Measurements from ENCODE around the gene KCNIP3.

The KCNIP3 gene

GRCh38 chr2:95385570-95385984 is 88.4 kb downstream of the KCNIP3 start:
- no peak overlapping the region for H3K27ac ChIP-seq
- TF ChIP-seq POLR2AphosphoS5 (IDR thresholded peaks at IDR 0.05; ENCODE audit: borderline replicate concordance, low read depth, low read length) (no peak), FOXP2 (optimal IDR thresholded peaks at IDR 0.05; ENCODE audit: control extremely low read depth, extremely low read length, insufficient read depth) (no peak), EZH2 (IDR thresholded peaks at IDR 0.05) (no peak)
- H3K9ac ChIP-seq (ENCODE audit: insufficient read length), result no peak overlapping the region
- H3K9me3 ChIP-seq (ENCODE audit: low read depth, low read length), result no peaks in the 10 kb centered on the region
- no peak overlapping the region for H3K4me3 ChIP-seq
- no peaks in the 10 kb centered on the region for H3K36me3 ChIP-seq (ENCODE audit: insufficient read depth, low read length)
- DNase-seq (ENCODE audit: low read depth, low spot score), result no peak

GRCh38 chr2:95386031-95386430 is 88.9 kb downstream of the KCNIP3 start:
- no peak for DNase-seq (ENCODE audit: low read depth, low spot score)

GRCh38 chr2:95387358-95387757 is 90.2 kb downstream of the KCNIP3 start:
- no peak overlapping the region for H3K4me3 ChIP-seq
- TF ChIP-seq EZH2 (IDR thresholded peaks at IDR 0.05) (no peak), FOXP2 (optimal IDR thresholded peaks at IDR 0.05; ENCODE audit: control extremely low read depth, extremely low read length, insufficient read depth) (no peak), POLR2AphosphoS5 (IDR thresholded peaks at IDR 0.05; ENCODE audit: borderline replicate concordance, low read depth, low read length) (no peak)
- no peak overlapping the region for H3K27ac ChIP-seq
- DNase-seq (ENCODE audit: low read depth, low spot score), result no peak
- no peaks in the 10 kb centered on the region for H3K9me3 ChIP-seq (ENCODE audit: low read depth, low read length)
- no peaks in the 10 kb centered on the region for H3K36me3 ChIP-seq (ENCODE audit: insufficient read depth, low read length)
- no peak overlapping the region for H3K9ac ChIP-seq (ENCODE audit: insufficient read length)

More at GRCh38 chr2:95386031-95386430, 88.9 kb downstream of the KCNIP3 start:
- TF ChIP-seq EZH2 (IDR thresholded peaks at IDR 0.05), result no peak
- TF ChIP-seq FOXP2 (optimal IDR thresholded peaks at IDR 0.05; ENCODE audit: control extremely low read depth, extremely low read length, insufficient read depth), result no peak
- no peak for TF ChIP-seq POLR2AphosphoS5 (IDR thresholded peaks at IDR 0.05; ENCODE audit: borderline replicate concordance, low read depth, low read length)
- Histone ChIP-seq H3K9me3 (ENCODE audit: low read depth, low read length) (no peaks in the 10 kb centered on the region), H3K9ac (ENCODE audit: insufficient read length) (no peak overlapping the region), H3K36me3 (ENCODE audit: insufficient read depth, low read length) (no peaks in the 10 kb centered on the region), H3K4me3 (no peak overlapping the region), H3K27ac (no peak overlapping the region)

GRCh38 chr2:95388091-95388692 is 91.0 kb downstream of the KCNIP3 start:
- Histone ChIP-seq H3K9ac (ENCODE audit: insufficient read length) (no peak overlapping the region), H3K27ac (no peak overlapping the region), H3K4me3 (no peak overlapping the region), H3K9me3 (ENCODE audit: low read depth, low read length) (no peaks in the 10 kb centered on the region), H3K36me3 (ENCODE audit: insufficient read depth, low read length) (no peaks in the 10 kb centered on the region)
- TF ChIP-seq EZH2 (IDR thresholded peaks at IDR 0.05) (no peak), FOXP2 (optimal IDR thresholded peaks at IDR 0.05; ENCODE audit: control extremely low read depth, extremely low read length, insufficient read depth) (no peak), POLR2AphosphoS5 (IDR thresholded peaks at IDR 0.05; ENCODE audit: borderline replicate concordance, low read depth, low read length) (no peak)
- no peak for DNase-seq (ENCODE audit: low read depth, low spot score)

GRCh38 chr2:95388856-95389244 is 91.7 kb downstream of the KCNIP3 start:
- Histone ChIP-seq H3K9ac (ENCODE audit: insufficient read length) (no peak overlapping the region), H3K27ac (no peak overlapping the region), H3K36me3 (ENCODE audit: insufficient read depth, low read length) (no peaks in the 10 kb centered on the region), H3K9me3 (ENCODE audit: low read depth, low read length) (no peaks in the 10 kb centered on the region), H3K4me3 (no peak overlapping the region)
- TF ChIP-seq FOXP2 (optimal IDR thresholded peaks at IDR 0.05; ENCODE audit: control extremely low read depth, extremely low read length, insufficient read depth) (no peak), EZH2 (IDR thresholded peaks at IDR 0.05) (no peak), POLR2AphosphoS5 (IDR thresholded peaks at IDR 0.05; ENCODE audit: borderline replicate concordance, low read depth, low read length) (no peak)
- no peak for DNase-seq (ENCODE audit: low read depth, low spot score)

GRCh38 chr2:95389245-95390119 is 92.3 kb downstream of the KCNIP3 start:
- TF ChIP-seq POLR2AphosphoS5 (IDR thresholded peaks at IDR 0.05; ENCODE audit: borderline replicate concordance, low read depth, low read length) (no peak), EZH2 (IDR thresholded peaks at IDR 0.05) (no peak), FOXP2 (optimal IDR thresholded peaks at IDR 0.05; ENCODE audit: control extremely low read depth, extremely low read length, insufficient read depth) (no peak)
- no peak overlapping the region for H3K4me3 ChIP-seq
- H3K9me3 ChIP-seq (ENCODE audit: low read depth, low read length), result no peaks in the 10 kb centered on the region
- no peak for DNase-seq (ENCODE audit: low read depth, low spot score)
- H3K36me3 ChIP-seq (ENCODE audit: insufficient read depth, low read length), result no peaks in the 10 kb centered on the region
- H3K27ac ChIP-seq, result no peak overlapping the region
- H3K9ac ChIP-seq (ENCODE audit: insufficient read length), result no peak overlapping the region

GRCh38 chr2:95390272-95390880 is 93.2 kb downstream of the KCNIP3 start:
- Histone ChIP-seq H3K27ac (no peak overlapping the region), H3K9me3 (ENCODE audit: low read depth, low read length) (no peaks in the 10 kb centered on the region), H3K36me3 (ENCODE audit: insufficient read depth, low read length) (no peaks in the 10 kb centered on the region), H3K9ac (ENCODE audit: insufficient read length) (no peak overlapping the region), H3K4me3 (no peak overlapping the region)
- no peak for TF ChIP-seq EZH2 (IDR thresholded peaks at IDR 0.05)
- TF ChIP-seq FOXP2 (optimal IDR thresholded peaks at IDR 0.05; ENCODE audit: control extremely low read depth, extremely low read length, insufficient read depth), result no peak
- TF ChIP-seq POLR2AphosphoS5 (IDR thresholded peaks at IDR 0.05; ENCODE audit: borderline replicate concordance, low read depth, low read length), result no peak
- DNase-seq (ENCODE audit: low read depth, low spot score), result no peak

- no peak for DNase-seq (ENCODE audit: low read depth, low spot score)
- Histone ChIP-seq H3K4me3 (no peak overlapping the region), H3K27ac (no peak overlapping the region), H3K9me3 (ENCODE audit: low read depth, low read length) (no peaks in the 10 kb centered on the region), H3K36me3 (ENCODE audit: insufficient read depth, low read length) (no peaks in the 10 kb centered on the region), H3K9ac (ENCODE audit: insufficient read length) (no peak overlapping the region)
- no peak for TF ChIP-seq FOXP2 (optimal IDR thresholded peaks at IDR 0.05; ENCODE audit: control extremely low read depth, extremely low read length, insufficient read depth)
- TF ChIP-seq EZH2 (IDR thresholded peaks at IDR 0.05), result no peak
- TF ChIP-seq POLR2AphosphoS5 (IDR thresholded peaks at IDR 0.05; ENCODE audit: borderline replicate concordance, low read depth, low read length), result no peak
Observed at GRCh38 chr2:95390881-95391321, 93.8 kb downstream of the KCNIP3 start.
